Progenitor cell of endocrine pancreas (in vitro differentiated cells): ENCODE results near the gene TMEM209. TPM values are rescaled to one million over a fixed set of nuclear protein-coding genes. Genes with fewer than 3 reads are reported as not detected.

Experiments used
- DNase-seq: peaks from one replicate; pipeline ENCODE4 v3.0.0; 2021; ENCODE audit warnings: low spot score; ENCODE audit not compliant: unreplicated experiment
- H3K27ac Mint-ChIP-seq: 2 replicates; pipeline ENCODE4 v1.8.0; 2021; ENCODE audit warnings: mild to moderate bottlenecking, moderate library complexity, mixed read lengths
- H3K27me3 Mint-ChIP-seq: 2 replicates; pipeline ENCODE4 v1.8.0; 2021; ENCODE audit warnings: mixed read lengths
- H3K36me3 Mint-ChIP-seq: 2 replicates; pipeline ENCODE4 v1.8.0; 2022; ENCODE audit warnings: mixed read lengths; ENCODE audit not compliant: insufficient read depth
- H3K4me1 Mint-ChIP-seq: 2 replicates; pipeline ENCODE4 v1.8.0; 2021; ENCODE audit warnings: low read depth, mixed read lengths
- H3K4me3 Mint-ChIP-seq: 2 replicates; pipeline ENCODE4 v1.8.0; 2021; ENCODE audit warnings: low read depth, mild to moderate bottlenecking, moderate library complexity, mixed read lengths
- H3K9me3 Mint-ChIP-seq: 2 replicates; pipeline ENCODE4 v1.8.0; 2021; ENCODE audit warnings: low read depth, mixed read lengths
- total RNA-seq: library from RNA; stranded (reverse); gene quantifications from 2 replicates; pipeline ENCODE4 v1.2.1, GENCODE V29; 2021
- TF ChIP-seq, protein P1 (sequence below): fragments of 200-600 bp; sonication (generic); IDR thresholded peaks from one replicate; pipeline ENCODE4 v1.5.0; 2021; ENCODE audit warnings: antibody characterized with exemption, mild to moderate bottlenecking; ENCODE audit not compliant: unreplicated experiment

TMEM209 gene
- total RNA-seq, 1 donor from 2014 or later, result 29.2 TPM

DNA sequence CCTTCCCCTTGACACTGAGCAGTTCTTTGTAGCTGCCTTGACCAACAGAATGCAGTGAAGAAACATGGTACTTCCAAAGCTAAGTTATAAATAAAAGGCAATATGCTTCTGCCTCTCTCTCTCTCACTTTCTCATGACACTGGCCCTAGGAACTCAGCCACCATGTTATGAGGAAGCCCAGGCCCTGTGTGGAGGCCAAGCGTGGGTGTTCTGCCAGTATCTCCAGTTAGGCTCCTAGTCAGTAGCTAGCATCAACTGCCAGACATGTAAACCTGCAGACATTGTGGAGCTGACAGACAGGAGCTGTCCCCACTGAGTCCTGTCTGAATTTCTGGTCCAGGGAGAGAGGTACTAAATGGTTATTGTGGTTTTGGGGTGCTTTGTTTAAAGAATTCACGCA is 45.2 kb downstream of the TMEM209 start:
- Mint-ChIP-seq H3K9me3 (no peaks in the 10 kb centered on the region), H3K4me1 (no peaks in the 10 kb centered on the region), H3K36me3 (peaks cover 35% of the 10 kb centered on the region), H3K27me3 (no peaks in the 10 kb centered on the region), H3K27ac (no peak overlapping the region), H3K4me3 (no peak overlapping the region)
- TF ChIP-seq, protein P1, sequence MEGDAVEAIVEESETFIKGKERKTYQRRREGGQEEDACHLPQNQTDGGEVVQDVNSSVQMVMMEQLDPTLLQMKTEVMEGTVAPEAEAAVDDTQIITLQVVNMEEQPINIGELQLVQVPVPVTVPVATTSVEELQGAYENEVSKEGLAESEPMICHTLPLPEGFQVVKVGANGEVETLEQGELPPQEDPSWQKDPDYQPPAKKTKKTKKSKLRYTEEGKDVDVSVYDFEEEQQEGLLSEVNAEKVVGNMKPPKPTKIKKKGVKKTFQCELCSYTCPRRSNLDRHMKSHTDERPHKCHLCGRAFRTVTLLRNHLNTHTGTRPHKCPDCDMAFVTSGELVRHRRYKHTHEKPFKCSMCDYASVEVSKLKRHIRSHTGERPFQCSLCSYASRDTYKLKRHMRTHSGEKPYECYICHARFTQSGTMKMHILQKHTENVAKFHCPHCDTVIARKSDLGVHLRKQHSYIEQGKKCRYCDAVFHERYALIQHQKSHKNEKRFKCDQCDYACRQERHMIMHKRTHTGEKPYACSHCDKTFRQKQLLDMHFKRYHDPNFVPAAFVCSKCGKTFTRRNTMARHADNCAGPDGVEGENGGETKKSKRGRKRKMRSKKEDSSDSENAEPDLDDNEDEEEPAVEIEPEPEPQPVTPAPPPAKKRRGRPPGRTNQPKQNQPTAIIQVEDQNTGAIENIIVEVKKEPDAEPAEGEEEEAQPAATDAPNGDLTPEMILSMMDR, result no peak
- DNase-seq, result no peak

DNA sequence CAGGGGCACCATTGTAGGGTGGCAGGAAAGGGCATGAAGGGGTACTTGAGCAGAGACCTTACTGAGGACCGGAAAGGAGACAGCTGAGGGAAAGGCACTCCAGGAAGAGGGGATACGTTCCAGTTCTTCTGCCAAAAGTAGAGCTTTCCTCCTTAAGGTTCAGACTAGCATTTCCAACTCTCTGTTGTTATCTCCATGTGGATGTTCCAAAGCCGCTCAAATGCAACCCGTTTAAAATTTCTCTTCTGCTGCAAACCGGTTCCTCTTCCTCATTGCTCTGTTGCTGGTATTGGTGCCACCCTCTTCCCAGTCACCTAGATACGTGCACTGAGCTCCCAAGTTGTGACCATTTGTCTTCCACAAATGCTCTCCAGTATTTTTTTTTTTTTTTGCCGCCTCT is 47.5 kb downstream of the TMEM209 start:
- Mint-ChIP-seq H3K27me3 (no peaks in the 10 kb centered on the region), H3K27ac (peak overlapping the region; percentile 65), H3K36me3 (peaks cover 27% of the 10 kb centered on the region), H3K4me1 (no peaks in the 10 kb centered on the region), H3K4me3 (no peak overlapping the region), H3K9me3 (no peaks in the 10 kb centered on the region)
- DNase-seq, result no peak
- TF ChIP-seq, protein P1, result no peak

DNA sequence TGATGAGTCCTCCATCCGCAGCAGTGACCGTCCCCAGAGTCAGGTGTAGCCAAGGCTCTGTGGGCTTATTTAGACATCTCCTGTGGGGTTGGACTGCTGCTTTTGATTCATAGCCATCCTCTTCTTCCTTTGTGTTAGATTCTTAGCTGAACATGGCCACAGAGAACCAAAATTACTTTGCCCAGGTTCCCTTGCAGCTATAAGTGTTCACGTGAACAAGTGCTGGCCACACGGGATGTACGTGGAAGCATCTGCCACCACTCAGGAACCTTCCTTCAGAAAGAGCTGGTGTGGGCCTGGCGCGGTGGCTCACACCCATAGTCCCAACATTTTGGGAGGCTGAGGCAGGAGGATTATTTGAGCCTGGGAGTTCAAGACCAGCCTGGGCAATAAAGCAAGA is 49.1 kb downstream of the TMEM209 start:
- TF ChIP-seq, protein P1, result no peak
- no peak for DNase-seq
- no peak overlapping the region for H3K27ac Mint-ChIP-seq
- no peak overlapping the region for H3K4me3 Mint-ChIP-seq
- H3K36me3 Mint-ChIP-seq, result peaks cover 25% of the 10 kb centered on the region
- no peaks in the 10 kb centered on the region for H3K4me1 Mint-ChIP-seq
- no peaks in the 10 kb centered on the region for H3K27me3 Mint-ChIP-seq
- no peaks in the 10 kb centered on the region for H3K9me3 Mint-ChIP-seq

DNA sequence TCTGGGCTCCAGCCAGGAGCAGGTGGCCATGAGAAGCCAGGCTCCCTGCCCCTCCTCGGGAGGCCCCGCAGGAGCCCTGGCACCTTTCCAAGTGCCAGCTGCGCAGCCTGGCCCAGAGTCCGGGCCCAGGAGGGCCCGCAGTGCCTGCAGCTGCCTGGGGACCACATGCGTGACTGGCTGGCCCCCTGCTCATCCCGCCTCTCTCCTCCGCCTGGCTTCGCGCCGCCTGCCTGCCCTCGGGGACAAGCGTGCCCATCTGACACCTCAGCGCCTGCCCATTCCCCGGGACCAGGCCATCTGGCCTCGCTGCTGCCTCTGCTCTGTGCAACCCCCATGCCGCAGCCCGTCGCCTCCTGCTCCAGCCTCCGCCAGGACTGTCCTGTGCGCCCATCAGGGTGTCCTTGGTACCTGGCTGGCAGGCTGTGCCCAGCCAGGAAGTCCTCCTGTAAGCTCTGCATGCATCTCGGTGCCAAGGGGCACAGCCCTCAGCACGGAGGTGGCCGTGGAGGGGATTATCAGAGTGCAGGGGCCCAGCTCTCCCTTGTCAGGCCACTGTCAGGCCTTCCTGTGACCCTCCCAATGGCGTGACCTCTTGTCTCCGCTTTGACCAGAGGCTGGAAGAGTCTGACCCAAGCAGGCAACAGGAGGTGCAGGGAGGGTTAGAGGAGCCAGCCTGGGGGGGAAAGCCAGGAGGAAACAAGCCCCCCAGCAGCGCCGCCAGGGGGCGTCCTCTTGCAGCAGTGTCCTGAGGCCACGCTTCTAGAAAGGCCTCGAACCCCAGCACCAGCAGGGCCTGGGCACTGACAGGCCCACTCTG is 50.5 kb downstream of the TMEM209 start:
- Mint-ChIP-seq H3K9me3 (no peaks in the 10 kb centered on the region), H3K27ac (no peak overlapping the region), H3K27me3 (no peaks in the 10 kb centered on the region), H3K4me3 (no peak overlapping the region), H3K36me3 (peaks cover 22% of the 10 kb centered on the region), H3K4me1 (no peaks in the 10 kb centered on the region)
- DNase-seq, result no peak
- TF ChIP-seq, protein P1, result peak; percentile 47

DNA sequence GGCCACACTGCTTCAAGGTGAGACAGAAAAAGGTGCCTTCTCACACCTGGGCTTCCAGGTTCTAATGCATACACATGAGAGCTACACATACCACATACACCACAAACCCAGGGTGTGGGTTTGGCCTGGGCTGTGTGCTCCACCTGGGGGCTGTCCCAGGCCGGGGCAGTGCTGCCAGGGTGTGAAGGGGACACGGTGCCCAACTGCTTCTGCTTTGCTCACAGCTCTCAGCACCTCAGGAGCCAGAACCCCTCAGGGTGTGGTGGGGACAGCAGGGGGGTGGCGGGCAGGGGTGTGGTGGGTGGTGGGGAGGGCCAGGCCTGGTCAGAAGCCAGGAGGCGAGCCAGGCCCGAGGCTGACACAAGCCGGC is 51.1 kb downstream of the TMEM209 start:
- TF ChIP-seq, protein P1, result no peak
- H3K4me3 Mint-ChIP-seq, result no peak overlapping the region
- H3K36me3 Mint-ChIP-seq, result peaks cover 19% of the 10 kb centered on the region
- H3K27ac Mint-ChIP-seq, result no peak overlapping the region
- DNase-seq, result no peak
- H3K4me1 Mint-ChIP-seq, result no peaks in the 10 kb centered on the region
- no peaks in the 10 kb centered on the region for H3K9me3 Mint-ChIP-seq
- no peaks in the 10 kb centered on the region for H3K27me3 Mint-ChIP-seq
